ENCODE data around the gene SUPT7L. TPM values are rescaled to one million over a fixed set of nuclear protein-coding genes. Genes with fewer than 3 reads are reported as not detected.
"Not testable (repeated sequence)": the region's sequence is repeated elsewhere in the genome, so short reads cannot be mapped to it uniquely, and the experiment has no call there.

SUPT7L gene
- polyA plus RNA-seq, 1 donor (not counting 4 experiments of a cell fraction or from before 2014, with no cell fraction given) = 39.8 TPM

DNA sequence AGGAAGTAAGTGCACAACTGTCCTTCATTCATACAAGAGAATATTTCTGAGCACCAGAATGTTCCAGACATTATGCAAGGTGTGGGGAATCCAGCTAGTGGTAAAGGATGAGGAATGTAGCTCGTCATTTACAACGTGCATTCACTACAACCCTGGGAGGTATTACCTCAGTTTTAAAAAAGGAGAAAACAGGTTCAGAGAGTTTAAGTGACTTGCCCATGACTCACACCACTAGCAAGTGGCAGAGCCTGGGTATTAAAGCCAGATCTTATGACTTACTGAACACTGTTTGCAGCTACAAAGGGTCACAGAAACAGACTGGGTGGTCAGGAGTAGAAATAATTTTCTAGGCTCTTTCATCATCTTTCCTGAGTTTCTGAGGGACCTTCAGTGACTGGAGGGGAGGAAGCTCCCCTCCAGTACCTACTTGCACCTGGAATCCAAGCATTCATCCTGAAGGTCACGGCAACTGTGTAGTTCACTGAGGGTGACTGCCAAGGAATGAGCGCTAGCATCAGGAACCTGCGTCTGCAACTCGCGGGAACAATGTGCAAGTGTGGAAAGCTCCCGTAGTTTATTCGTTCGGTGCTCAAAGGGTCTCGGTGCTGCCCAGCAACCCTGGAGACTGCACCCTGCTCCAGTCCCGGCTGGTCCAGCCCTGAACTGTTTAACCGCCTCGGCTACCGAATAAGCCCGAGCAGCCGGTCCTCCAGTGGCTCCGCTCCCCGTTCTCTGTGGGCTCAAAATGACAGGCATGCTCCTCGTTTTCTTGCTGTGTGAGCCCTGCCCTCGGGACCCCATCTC lies 35.2 kb downstream of the SUPT7L start:
- peak overlapping the region; percentile 76 for H3K4me2 ChIP-seq (ENCODE audit: control insufficient read depth, extremely low read depth, insufficient read depth, low read depth, low read length)

DNA sequence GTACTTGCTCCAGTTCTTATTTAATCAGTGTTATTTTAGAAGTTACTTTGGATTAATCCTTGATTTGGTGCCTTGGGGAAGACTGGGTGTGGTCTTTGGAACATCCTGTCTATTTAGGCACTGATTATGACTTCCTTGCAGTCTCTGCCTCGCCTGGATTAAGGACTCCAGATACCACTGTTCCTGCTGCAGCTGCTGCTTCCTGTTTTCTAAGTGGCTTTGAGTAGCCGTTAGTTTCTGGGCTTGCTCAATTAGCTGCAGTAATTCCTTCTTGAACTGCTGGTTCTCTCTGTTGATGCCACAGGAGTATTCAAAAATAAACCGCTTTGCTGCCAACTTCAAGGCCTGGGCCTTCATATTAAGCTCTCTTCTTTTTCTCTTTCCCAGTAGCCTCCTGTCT lies 36.5 kb downstream of the SUPT7L start:
- peaks cover 6 to 16% of the 10 kb centered on the region in 2 experiments for H3K36me3 ChIP-seq (ENCODE audit: control insufficient read depth in 2 of 2, extremely low read depth in 1 of 2, insufficient read depth in 2 of 2, low read length in 2 of 2)
- peak; percentile 73 for FAIRE-seq
- H3K9me3 ChIP-seq (ENCODE audit: control insufficient read depth, low read depth, low read length); H4K20me1 ChIP-seq (ENCODE audit: control insufficient read depth, extremely low read depth, insufficient read depth, low read length); DNase-seq (ENCODE audit: low read depth, low spot score); dilution Hi-C loops (cut with MboI; ENCODE audit: extremely low pct_ligation_motif_present, low sequenced_read_pairs); H3K9me1 ChIP-seq (ENCODE audit: control insufficient read depth, extremely low read depth, insufficient read depth, low read length); H3K27me3 ChIP-seq (ENCODE audit: control insufficient read depth, extremely low read depth, insufficient read depth, low read length); H3K4me3 ChIP-seq (ENCODE audit: control insufficient read depth in 2 of 3, extremely low read depth in 1 of 3, insufficient read depth in 2 of 3, low read depth in 1 of 3, low read length in 3 of 3); H2AFZ ChIP-seq (ENCODE audit: control insufficient read depth, low read length); H3K9ac ChIP-seq (ENCODE audit: control insufficient read depth, extremely low read depth, insufficient read depth, low read length): not testable (repeated sequence)
- H3K27ac ChIP-seq (ENCODE audit: control insufficient read depth, insufficient read depth, low read length) = peak overlapping the region; percentile 99
- H3K79me2 ChIP-seq (ENCODE audit: control insufficient read depth, insufficient read depth, low read length) = peaks cover 22% of the 10 kb centered on the region
- H3K4me2 ChIP-seq (ENCODE audit: control insufficient read depth, extremely low read depth, insufficient read depth, low read depth, low read length) = peak overlapping the region; percentile 76
- H3K4me1 ChIP-seq (ENCODE audit: control insufficient read depth, extremely low read depth, insufficient read depth, low read length) = peaks cover 41% of the 10 kb centered on the region

More for the DNA sequence above, 35.2 kb downstream of the SUPT7L start:
- Histone ChIP-seq H4K20me1 (ENCODE audit: control insufficient read depth, extremely low read depth, insufficient read depth, low read length) (no peaks in the 10 kb centered on the region), H3K9ac (ENCODE audit: control insufficient read depth, extremely low read depth, insufficient read depth, low read length) (peak overlapping the region; percentile 100), H3K4me1 (ENCODE audit: control insufficient read depth, extremely low read depth, insufficient read depth, low read length) (peaks cover 30% of the 10 kb centered on the region), H3K79me2 (ENCODE audit: control insufficient read depth, insufficient read depth, low read length) (peaks cover 22% of the 10 kb centered on the region), H3K36me3 (ENCODE audit: control insufficient read depth in 2 of 2, extremely low read depth in 1 of 2, insufficient read depth in 2 of 2, low read length in 2 of 2) (peaks cover 12 to 19% of the 10 kb centered on the region in 2 experiments), H3K27ac (ENCODE audit: control insufficient read depth, insufficient read depth, low read length) (peak overlapping the region; percentile 99), H3K9me3 (ENCODE audit: control insufficient read depth, low read depth, low read length) (no peaks in the 10 kb centered on the region), H3K4me3 (ENCODE audit: control insufficient read depth in 2 of 3, extremely low read depth in 1 of 3, insufficient read depth in 2 of 3, low read depth in 1 of 3, low read length in 3 of 3) (peak overlapping the region; percentile 87 to 99 (median 97)), H3K9me1 (ENCODE audit: control insufficient read depth, extremely low read depth, insufficient read depth, low read length) (no peaks in the 10 kb centered on the region), H3K27me3 (ENCODE audit: control insufficient read depth, extremely low read depth, insufficient read depth, low read length) (no peaks in the 10 kb centered on the region), H2AFZ (ENCODE audit: control insufficient read depth, low read length) (no peak overlapping the region)
- DNase-seq (ENCODE audit: low read depth, low spot score) (peak; percentile 77), FAIRE-seq (peak; percentile 79)
- TF ChIP-seq, protein P1, sequence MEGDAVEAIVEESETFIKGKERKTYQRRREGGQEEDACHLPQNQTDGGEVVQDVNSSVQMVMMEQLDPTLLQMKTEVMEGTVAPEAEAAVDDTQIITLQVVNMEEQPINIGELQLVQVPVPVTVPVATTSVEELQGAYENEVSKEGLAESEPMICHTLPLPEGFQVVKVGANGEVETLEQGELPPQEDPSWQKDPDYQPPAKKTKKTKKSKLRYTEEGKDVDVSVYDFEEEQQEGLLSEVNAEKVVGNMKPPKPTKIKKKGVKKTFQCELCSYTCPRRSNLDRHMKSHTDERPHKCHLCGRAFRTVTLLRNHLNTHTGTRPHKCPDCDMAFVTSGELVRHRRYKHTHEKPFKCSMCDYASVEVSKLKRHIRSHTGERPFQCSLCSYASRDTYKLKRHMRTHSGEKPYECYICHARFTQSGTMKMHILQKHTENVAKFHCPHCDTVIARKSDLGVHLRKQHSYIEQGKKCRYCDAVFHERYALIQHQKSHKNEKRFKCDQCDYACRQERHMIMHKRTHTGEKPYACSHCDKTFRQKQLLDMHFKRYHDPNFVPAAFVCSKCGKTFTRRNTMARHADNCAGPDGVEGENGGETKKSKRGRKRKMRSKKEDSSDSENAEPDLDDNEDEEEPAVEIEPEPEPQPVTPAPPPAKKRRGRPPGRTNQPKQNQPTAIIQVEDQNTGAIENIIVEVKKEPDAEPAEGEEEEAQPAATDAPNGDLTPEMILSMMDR (optimal IDR thresholded peaks at IDR 0.05 in 1 of 3, IDR thresholded peaks at IDR 0.05 in 1 of 3, conservative IDR thresholded peaks at IDR 0.05 in 1 of 3; ENCODE audit: extremely low read depth in 1 of 3, insufficient read depth in 2 of 3, low read length in 3 of 3) = no peak
- TF ChIP-seq EZH2 (IDR thresholded peaks at IDR 0.05; ENCODE audit: low read length) = no peak
- dilution Hi-C loops (cut with MboI; ENCODE audit: extremely low pct_ligation_motif_present, low sequenced_read_pairs) = no loop called here

DNA sequence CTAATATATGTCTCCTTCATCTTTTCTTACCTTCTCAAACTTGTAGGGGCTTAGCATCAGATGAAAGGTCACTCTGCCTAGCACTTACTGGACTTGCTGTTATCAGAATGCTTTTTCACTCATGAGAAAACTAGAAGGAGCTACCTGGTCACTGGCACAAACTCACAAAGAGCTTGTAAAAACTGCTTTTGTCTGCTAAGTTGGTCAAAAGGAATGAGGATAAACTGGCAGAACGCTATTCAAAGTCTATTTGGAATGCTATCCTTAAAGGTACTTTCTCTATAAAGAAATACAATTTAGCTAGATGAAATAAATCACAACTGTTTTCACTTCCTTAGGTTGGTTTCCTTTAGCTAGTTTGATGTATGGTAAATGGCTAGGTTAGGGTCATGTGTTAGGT lies 37.1 kb downstream of the SUPT7L start:
- peak; percentile 9 for FAIRE-seq
- peak overlapping the region; percentile 4 for H3K27ac ChIP-seq (ENCODE audit: control insufficient read depth, insufficient read depth, low read length)

More for the DNA sequence above, 37.1 kb downstream of the SUPT7L start:
- H3K27me3 ChIP-seq (ENCODE audit: control insufficient read depth, extremely low read depth, insufficient read depth, low read length); H3K9me3 ChIP-seq (ENCODE audit: control insufficient read depth, low read depth, low read length); H3K9me1 ChIP-seq (ENCODE audit: control insufficient read depth, extremely low read depth, insufficient read depth, low read length); DNase-seq (ENCODE audit: low read depth, low spot score); H3K4me3 ChIP-seq (ENCODE audit: control insufficient read depth in 2 of 3, extremely low read depth in 1 of 3, insufficient read depth in 2 of 3, low read depth in 1 of 3, low read length in 3 of 3); H3K9ac ChIP-seq (ENCODE audit: control insufficient read depth, extremely low read depth, insufficient read depth, low read length); H3K4me2 ChIP-seq (ENCODE audit: control insufficient read depth, extremely low read depth, insufficient read depth, low read depth, low read length); H4K20me1 ChIP-seq (ENCODE audit: control insufficient read depth, extremely low read depth, insufficient read depth, low read length); dilution Hi-C loops (cut with MboI; ENCODE audit: extremely low pct_ligation_motif_present, low sequenced_read_pairs); H2AFZ ChIP-seq (ENCODE audit: control insufficient read depth, low read length): not testable (repeated sequence)
- Histone ChIP-seq H3K4me1 (ENCODE audit: control insufficient read depth, extremely low read depth, insufficient read depth, low read length) (peaks cover 41% of the 10 kb centered on the region), H3K36me3 (ENCODE audit: control insufficient read depth in 2 of 2, extremely low read depth in 1 of 2, insufficient read depth in 2 of 2, low read length in 2 of 2) (peaks cover 6 to 10% of the 10 kb centered on the region in 2 experiments), H3K79me2 (ENCODE audit: control insufficient read depth, insufficient read depth, low read length) (peaks cover 19% of the 10 kb centered on the region)

Measured in keratinocyte (primary cell).